Measurements from ENCODE around the gene ENTPD7. TPM values are rescaled to one million over a fixed set of nuclear protein-coding genes. Genes with fewer than 3 reads are reported as not detected.
A peak's percentile ranks its signal among the peaks of the same experiment; 100 is the strongest.

The ENTPD7 gene
- total and polyA plus RNA-seq, 9 of the 15 experiments (the other 6 are each of a cell fraction or from before 2014, with no cell fraction given), result 1.4 to 13.9 (median 8.5) TPM

DNA sequence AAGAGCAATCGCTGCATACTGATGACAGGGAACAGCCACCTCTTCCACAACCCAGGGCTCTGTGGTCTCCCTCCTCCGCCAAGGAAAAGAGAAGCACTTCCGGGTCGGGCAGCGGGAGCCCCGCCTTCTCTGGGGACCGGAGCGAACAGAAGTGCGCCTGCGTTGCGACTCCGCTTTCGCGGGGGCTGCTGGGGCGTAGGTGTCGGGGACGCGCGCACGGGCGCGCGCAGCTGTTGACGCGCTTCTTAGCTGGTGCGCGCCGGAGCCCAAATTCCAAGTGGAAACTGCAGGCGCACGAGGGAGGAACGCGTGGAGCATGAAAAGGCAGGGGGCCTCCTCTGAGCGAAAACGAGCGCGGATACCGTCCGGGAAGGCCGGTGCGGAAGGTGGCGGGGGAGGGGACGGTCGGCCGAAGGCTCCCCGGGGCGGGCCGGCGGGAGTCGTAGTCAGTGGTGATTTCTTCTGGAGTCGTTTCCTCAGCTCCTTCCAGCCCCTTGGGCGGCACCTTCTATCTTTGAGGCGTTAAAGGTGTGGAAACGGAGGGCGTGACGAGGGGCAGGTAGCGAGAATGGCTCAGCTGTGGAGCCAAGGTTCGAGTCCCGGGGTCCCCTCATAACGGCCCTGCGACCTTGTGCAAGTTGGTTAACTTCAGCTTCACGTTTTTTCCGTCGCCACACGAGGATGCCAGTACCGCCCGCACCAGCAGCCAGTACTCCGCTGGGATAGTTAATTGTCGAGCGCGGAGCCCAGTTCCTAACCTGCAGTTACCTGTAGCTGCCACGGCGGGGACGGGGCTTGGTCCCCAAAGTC is 72.9 kb downstream of the ENTPD7 start, which contains the start of the genes COX15 and CUTC (continued):
- TF ChIP-seq, protein P1, sequence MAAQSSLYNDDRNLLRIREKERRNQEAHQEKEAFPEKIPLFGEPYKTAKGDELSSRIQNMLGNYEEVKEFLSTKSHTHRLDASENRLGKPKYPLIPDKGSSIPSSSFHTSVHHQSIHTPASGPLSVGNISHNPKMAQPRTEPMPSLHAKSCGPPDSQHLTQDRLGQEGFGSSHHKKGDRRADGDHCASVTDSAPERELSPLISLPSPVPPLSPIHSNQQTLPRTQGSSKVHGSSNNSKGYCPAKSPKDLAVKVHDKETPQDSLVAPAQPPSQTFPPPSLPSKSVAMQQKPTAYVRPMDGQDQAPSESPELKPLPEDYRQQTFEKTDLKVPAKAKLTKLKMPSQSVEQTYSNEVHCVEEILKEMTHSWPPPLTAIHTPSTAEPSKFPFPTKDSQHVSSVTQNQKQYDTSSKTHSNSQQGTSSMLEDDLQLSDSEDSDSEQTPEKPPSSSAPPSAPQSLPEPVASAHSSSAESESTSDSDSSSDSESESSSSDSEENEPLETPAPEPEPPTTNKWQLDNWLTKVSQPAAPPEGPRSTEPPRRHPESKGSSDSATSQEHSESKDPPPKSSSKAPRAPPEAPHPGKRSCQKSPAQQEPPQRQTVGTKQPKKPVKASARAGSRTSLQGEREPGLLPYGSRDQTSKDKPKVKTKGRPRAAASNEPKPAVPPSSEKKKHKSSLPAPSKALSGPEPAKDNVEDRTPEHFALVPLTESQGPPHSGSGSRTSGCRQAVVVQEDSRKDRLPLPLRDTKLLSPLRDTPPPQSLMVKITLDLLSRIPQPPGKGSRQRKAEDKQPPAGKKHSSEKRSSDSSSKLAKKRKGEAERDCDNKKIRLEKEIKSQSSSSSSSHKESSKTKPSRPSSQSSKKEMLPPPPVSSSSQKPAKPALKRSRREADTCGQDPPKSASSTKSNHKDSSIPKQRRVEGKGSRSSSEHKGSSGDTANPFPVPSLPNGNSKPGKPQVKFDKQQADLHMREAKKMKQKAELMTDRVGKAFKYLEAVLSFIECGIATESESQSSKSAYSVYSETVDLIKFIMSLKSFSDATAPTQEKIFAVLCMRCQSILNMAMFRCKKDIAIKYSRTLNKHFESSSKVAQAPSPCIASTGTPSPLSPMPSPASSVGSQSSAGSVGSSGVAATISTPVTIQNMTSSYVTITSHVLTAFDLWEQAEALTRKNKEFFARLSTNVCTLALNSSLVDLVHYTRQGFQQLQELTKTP (IDR thresholded peaks at IDR 0.05; ENCODE audit: low read depth in 1 of 2, partially characterized antibody in 2 of 2), result no peak
- TF ChIP-seq, protein P2, sequence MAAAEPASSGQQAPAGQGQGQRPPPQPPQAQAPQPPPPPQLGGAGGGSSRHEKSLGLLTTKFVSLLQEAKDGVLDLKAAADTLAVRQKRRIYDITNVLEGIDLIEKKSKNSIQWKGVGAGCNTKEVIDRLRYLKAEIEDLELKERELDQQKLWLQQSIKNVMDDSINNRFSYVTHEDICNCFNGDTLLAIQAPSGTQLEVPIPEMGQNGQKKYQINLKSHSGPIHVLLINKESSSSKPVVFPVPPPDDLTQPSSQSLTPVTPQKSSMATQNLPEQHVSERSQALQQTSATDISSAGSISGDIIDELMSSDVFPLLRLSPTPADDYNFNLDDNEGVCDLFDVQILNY (CRISPR knock-in tag; IDR thresholded peaks at IDR 0.05), result no peak
- TF ChIP-seq ESRRB (CRISPR knock-in tag; IDR thresholded peaks at IDR 0.05; ENCODE audit: borderline replicate concordance), result no peak
- TF ChIP-seq, protein P3, sequence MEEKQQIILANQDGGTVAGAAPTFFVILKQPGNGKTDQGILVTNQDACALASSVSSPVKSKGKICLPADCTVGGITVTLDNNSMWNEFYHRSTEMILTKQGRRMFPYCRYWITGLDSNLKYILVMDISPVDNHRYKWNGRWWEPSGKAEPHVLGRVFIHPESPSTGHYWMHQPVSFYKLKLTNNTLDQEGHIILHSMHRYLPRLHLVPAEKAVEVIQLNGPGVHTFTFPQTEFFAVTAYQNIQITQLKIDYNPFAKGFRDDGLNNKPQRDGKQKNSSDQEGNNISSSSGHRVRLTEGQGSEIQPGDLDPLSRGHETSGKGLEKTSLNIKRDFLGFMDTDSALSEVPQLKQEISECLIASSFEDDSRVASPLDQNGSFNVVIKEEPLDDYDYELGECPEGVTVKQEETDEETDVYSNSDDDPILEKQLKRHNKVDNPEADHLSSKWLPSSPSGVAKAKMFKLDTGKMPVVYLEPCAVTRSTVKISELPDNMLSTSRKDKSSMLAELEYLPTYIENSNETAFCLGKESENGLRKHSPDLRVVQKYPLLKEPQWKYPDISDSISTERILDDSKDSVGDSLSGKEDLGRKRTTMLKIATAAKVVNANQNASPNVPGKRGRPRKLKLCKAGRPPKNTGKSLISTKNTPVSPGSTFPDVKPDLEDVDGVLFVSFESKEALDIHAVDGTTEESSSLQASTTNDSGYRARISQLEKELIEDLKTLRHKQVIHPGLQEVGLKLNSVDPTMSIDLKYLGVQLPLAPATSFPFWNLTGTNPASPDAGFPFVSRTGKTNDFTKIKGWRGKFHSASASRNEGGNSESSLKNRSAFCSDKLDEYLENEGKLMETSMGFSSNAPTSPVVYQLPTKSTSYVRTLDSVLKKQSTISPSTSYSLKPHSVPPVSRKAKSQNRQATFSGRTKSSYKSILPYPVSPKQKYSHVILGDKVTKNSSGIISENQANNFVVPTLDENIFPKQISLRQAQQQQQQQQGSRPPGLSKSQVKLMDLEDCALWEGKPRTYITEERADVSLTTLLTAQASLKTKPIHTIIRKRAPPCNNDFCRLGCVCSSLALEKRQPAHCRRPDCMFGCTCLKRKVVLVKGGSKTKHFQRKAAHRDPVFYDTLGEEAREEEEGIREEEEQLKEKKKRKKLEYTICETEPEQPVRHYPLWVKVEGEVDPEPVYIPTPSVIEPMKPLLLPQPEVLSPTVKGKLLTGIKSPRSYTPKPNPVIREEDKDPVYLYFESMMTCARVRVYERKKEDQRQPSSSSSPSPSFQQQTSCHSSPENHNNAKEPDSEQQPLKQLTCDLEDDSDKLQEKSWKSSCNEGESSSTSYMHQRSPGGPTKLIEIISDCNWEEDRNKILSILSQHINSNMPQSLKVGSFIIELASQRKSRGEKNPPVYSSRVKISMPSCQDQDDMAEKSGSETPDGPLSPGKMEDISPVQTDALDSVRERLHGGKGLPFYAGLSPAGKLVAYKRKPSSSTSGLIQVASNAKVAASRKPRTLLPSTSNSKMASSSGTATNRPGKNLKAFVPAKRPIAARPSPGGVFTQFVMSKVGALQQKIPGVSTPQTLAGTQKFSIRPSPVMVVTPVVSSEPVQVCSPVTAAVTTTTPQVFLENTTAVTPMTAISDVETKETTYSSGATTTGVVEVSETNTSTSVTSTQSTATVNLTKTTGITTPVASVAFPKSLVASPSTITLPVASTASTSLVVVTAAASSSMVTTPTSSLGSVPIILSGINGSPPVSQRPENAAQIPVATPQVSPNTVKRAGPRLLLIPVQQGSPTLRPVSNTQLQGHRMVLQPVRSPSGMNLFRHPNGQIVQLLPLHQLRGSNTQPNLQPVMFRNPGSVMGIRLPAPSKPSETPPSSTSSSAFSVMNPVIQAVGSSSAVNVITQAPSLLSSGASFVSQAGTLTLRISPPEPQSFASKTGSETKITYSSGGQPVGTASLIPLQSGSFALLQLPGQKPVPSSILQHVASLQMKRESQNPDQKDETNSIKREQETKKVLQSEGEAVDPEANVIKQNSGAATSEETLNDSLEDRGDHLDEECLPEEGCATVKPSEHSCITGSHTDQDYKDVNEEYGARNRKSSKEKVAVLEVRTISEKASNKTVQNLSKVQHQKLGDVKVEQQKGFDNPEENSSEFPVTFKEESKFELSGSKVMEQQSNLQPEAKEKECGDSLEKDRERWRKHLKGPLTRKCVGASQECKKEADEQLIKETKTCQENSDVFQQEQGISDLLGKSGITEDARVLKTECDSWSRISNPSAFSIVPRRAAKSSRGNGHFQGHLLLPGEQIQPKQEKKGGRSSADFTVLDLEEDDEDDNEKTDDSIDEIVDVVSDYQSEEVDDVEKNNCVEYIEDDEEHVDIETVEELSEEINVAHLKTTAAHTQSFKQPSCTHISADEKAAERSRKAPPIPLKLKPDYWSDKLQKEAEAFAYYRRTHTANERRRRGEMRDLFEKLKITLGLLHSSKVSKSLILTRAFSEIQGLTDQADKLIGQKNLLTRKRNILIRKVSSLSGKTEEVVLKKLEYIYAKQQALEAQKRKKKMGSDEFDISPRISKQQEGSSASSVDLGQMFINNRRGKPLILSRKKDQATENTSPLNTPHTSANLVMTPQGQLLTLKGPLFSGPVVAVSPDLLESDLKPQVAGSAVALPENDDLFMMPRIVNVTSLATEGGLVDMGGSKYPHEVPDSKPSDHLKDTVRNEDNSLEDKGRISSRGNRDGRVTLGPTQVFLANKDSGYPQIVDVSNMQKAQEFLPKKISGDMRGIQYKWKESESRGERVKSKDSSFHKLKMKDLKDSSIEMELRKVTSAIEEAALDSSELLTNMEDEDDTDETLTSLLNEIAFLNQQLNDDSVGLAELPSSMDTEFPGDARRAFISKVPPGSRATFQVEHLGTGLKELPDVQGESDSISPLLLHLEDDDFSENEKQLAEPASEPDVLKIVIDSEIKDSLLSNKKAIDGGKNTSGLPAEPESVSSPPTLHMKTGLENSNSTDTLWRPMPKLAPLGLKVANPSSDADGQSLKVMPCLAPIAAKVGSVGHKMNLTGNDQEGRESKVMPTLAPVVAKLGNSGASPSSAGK (IDR thresholded peaks at IDR 0.05), result peak; percentile 47; the same call in 1 of the 2 replicates
- no peak for TF ChIP-seq ZNF133 (CRISPR knock-in tag; IDR thresholded peaks at IDR 0.05)
- TF ChIP-seq, protein P4, sequence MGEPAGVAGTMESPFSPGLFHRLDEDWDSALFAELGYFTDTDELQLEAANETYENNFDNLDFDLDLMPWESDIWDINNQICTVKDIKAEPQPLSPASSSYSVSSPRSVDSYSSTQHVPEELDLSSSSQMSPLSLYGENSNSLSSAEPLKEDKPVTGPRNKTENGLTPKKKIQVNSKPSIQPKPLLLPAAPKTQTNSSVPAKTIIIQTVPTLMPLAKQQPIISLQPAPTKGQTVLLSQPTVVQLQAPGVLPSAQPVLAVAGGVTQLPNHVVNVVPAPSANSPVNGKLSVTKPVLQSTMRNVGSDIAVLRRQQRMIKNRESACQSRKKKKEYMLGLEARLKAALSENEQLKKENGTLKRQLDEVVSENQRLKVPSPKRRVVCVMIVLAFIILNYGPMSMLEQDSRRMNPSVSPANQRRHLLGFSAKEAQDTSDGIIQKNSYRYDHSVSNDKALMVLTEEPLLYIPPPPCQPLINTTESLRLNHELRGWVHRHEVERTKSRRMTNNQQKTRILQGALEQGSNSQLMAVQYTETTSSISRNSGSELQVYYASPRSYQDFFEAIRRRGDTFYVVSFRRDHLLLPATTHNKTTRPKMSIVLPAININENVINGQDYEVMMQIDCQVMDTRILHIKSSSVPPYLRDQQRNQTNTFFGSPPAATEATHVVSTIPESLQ (CRISPR knock-in tag; IDR thresholded peaks at IDR 0.05), result no peak
- TF ChIP-seq TARDBP (IDR thresholded peaks at IDR 0.05), result no peak
